ENCODE results near the gene CFAP46. TPM values are rescaled to one million over a fixed set of nuclear protein-coding genes. Genes with fewer than 3 reads are reported as not detected.

The CFAP46 gene
- total RNA-seq, 1 donor from 2014 or later = 1.3 TPM

GRCh38 chr10:132920101-132920925, 22.1 kb downstream of the CFAP46 start:
- Mint-ChIP-seq H3K36me3 (ENCODE audit: low read depth, unreplicated experiment) (peaks cover 2% of the 10 kb centered on the region), H3K4me1 (ENCODE audit: low read depth, unreplicated experiment) (no peaks in the 10 kb centered on the region), H3K27ac (ENCODE audit: unreplicated experiment) (no peak overlapping the region), H3K4me3 (ENCODE audit: unreplicated experiment) (no peak overlapping the region), H3K9me3 (ENCODE audit: unreplicated experiment) (no peaks in the 10 kb centered on the region), H3K27me3 (ENCODE audit: low read depth, unreplicated experiment) (peaks cover 11% of the 10 kb centered on the region)
- DNase-seq (ENCODE audit: low read depth) (no peak), FAIRE-seq (no peak)
- Histone ChIP-seq H3K27me3 (ENCODE audit: insufficient read depth, low read length) (no peaks in the 10 kb centered on the region), H3K27ac (ENCODE audit: low read depth, low read length) (no peak overlapping the region), H3K79me2 (ENCODE audit: insufficient read depth, low read length) (no peaks in the 10 kb centered on the region), H3K36me3 (ENCODE audit: insufficient read depth, low read length) (no peaks in the 10 kb centered on the region), H3K4me3 (ENCODE audit: insufficient read depth, low read depth, low read length) (no peak overlapping the region), H3K4me1 (ENCODE audit: insufficient read depth, low read length) (no peaks in the 10 kb centered on the region), H3K4me2 (ENCODE audit: low read length) (no peak overlapping the region), H3K9me3 (ENCODE audit: insufficient read depth, low read depth, low read length) (no peaks in the 10 kb centered on the region), H4K20me1 (ENCODE audit: insufficient read depth, low read length) (no peaks in the 10 kb centered on the region), H3K9ac (ENCODE audit: low read length) (no peak overlapping the region), H2AFZ (ENCODE audit: low read depth, low read length) (no peak overlapping the region)
- TF ChIP-seq EZH2 (IDR thresholded peaks at IDR 0.05; ENCODE audit: insufficient read depth, low read length) (no peak), CTCF (IDR thresholded peaks at IDR 0.05; ENCODE audit: insufficient read depth, low read depth, low read length) (no peak)

GRCh38 chr10:132919374-132920100, 22.8 kb downstream of the CFAP46 start:
- Histone ChIP-seq H3K9ac (ENCODE audit: low read length) (no peak overlapping the region), H3K9me3 (ENCODE audit: insufficient read depth, low read depth, low read length) (no peaks in the 10 kb centered on the region), H3K4me1 (ENCODE audit: insufficient read depth, low read length) (no peaks in the 10 kb centered on the region), H3K79me2 (ENCODE audit: insufficient read depth, low read length) (no peaks in the 10 kb centered on the region), H3K4me3 (ENCODE audit: insufficient read depth, low read depth, low read length) (no peak overlapping the region), H2AFZ (ENCODE audit: low read depth, low read length) (no peak overlapping the region), H3K36me3 (ENCODE audit: insufficient read depth, low read length) (no peaks in the 10 kb centered on the region), H3K27ac (ENCODE audit: low read depth, low read length) (no peak overlapping the region), H3K4me2 (ENCODE audit: low read length) (no peak overlapping the region), H4K20me1 (ENCODE audit: insufficient read depth, low read length) (no peaks in the 10 kb centered on the region), H3K27me3 (ENCODE audit: insufficient read depth, low read length) (no peaks in the 10 kb centered on the region)
- peaks cover 14% of the 10 kb centered on the region for H3K27me3 Mint-ChIP-seq (ENCODE audit: low read depth, unreplicated experiment)
- no peaks in the 10 kb centered on the region for H3K4me1 Mint-ChIP-seq (ENCODE audit: low read depth, unreplicated experiment)
- FAIRE-seq (no peak), DNase-seq (ENCODE audit: low read depth) (no peak)
- peaks cover 2% of the 10 kb centered on the region for H3K36me3 Mint-ChIP-seq (ENCODE audit: low read depth, unreplicated experiment)
- no peaks in the 10 kb centered on the region for H3K9me3 Mint-ChIP-seq (ENCODE audit: unreplicated experiment)
- TF ChIP-seq EZH2 (IDR thresholded peaks at IDR 0.05; ENCODE audit: insufficient read depth, low read length) = no peak
- TF ChIP-seq CTCF (IDR thresholded peaks at IDR 0.05; ENCODE audit: insufficient read depth, low read depth, low read length) = no peak
- H3K27ac Mint-ChIP-seq (ENCODE audit: unreplicated experiment) = no peak overlapping the region
- no peak overlapping the region for H3K4me3 Mint-ChIP-seq (ENCODE audit: unreplicated experiment)

Measured in astrocyte (in vitro differentiated cells and primary cell).